Measurements from ENCODE around the gene ADGRG3.

- TF ChIP-seq YY1 (IDR thresholded peaks at IDR 0.05; ENCODE audit: low read depth, low read length) (no peak), NFYB (IDR thresholded peaks at IDR 0.05; ENCODE audit: insufficient read depth, low read depth, low read length) (no peak), POLR2A (IDR thresholded peaks at IDR 0.05; ENCODE audit: low read depth, low read length) (no peak), FOXM1 (IDR thresholded peaks at IDR 0.05; ENCODE audit: low read depth, low read length) (no peak), ZSCAN29 (IDR thresholded peaks at IDR 0.05) (no peak), KDM1A (IDR thresholded peaks at IDR 0.05; ENCODE audit: borderline replicate concordance) (no peak), RFX5 (IDR thresholded peaks at IDR 0.05; ENCODE audit: low read depth, low read length) (no peak)
Observed at GRCh38 chr16:57668630-57669475, 747 bp downstream of the ADGRG3 start.
